Liver (tissue), 9 donors: ENCODE data around the gene DENND4A. TPM values are rescaled to one million over a fixed set of nuclear protein-coding genes. Genes with fewer than 3 reads are reported as not detected.

ENCODE experiments used
- DNase-seq: peaks from one replicate; pipeline ENCODE4 v3.0.0-alpha.2; 2017; ENCODE audit warnings: low spot score
- H3K27ac ChIP-seq, 2 donors: one replicate each; pipeline ENCODE4 v1.7.0; 2013; ENCODE audit warnings: inconsistent platforms in 2 of 2, low read length in 2 of 2, control low read depth in 1 of 2, low read depth in 1 of 2, mild to moderate bottlenecking in 1 of 2
- H3K27me3 ChIP-seq, 4 donors: one replicate each; pipeline versions ENCODE4 v1.6.1 to v1.7.0; 2013; ENCODE audit warnings: low read length in 3 of 4, inconsistent platforms in 1 of 4, mild to moderate bottlenecking in 1 of 4, moderate library complexity in 1 of 4; ENCODE audit not compliant: control insufficient read depth in 4 of 4, insufficient read depth in 4 of 4
- H3K36me3 ChIP-seq, 4 donors: one replicate each; pipeline versions ENCODE4 v1.6.1 to v1.7.0; 2013; ENCODE audit warnings: low read length in 3 of 4, mild to moderate bottlenecking in 3 of 4, low read depth in 1 of 4, moderate library complexity in 1 of 4; ENCODE audit not compliant: control insufficient read depth in 4 of 4, insufficient read depth in 3 of 4
- H3K4me1 ChIP-seq, 4 donors: one replicate each; pipeline versions ENCODE4 v1.6.1 to v1.7.0; 2013; ENCODE audit warnings: low read length in 3 of 4, mild to moderate bottlenecking in 3 of 4, moderate library complexity in 1 of 4; ENCODE audit not compliant: control insufficient read depth in 4 of 4, insufficient read depth in 4 of 4
- H3K4me3 ChIP-seq, 3 donors: one replicate each; pipeline versions ENCODE4 v1.6.1 to v1.7.0; 2013; ENCODE audit warnings: low read length in 3 of 3, control low read depth in 1 of 3, low read depth in 1 of 3, mild to moderate bottlenecking in 1 of 3
- H3K9ac ChIP-seq, 2 donors: one replicate each; pipeline ENCODE4 v1.7.0; 2013; ENCODE audit warnings: low read length in 2 of 2, mild to moderate bottlenecking in 2 of 2, moderate library complexity in 2 of 2, control low read depth in 1 of 2, low read depth in 1 of 2
- H3K9me3 ChIP-seq, 4 donors: one replicate each; pipeline versions ENCODE4 v1.6.1 to v1.7.0; 2013; ENCODE audit warnings: low read length in 3 of 4; ENCODE audit not compliant: control insufficient read depth in 4 of 4
- EGR1 ChIP-seq, 2 donors: IDR thresholded peaks; 2 replicates each; pipeline ENCODE4 v1.6.1; 2016 to 2018; ENCODE audit warnings: antibody characterized with exemption in 2 of 2, low read depth in 2 of 2
- FOXA2 ChIP-seq: IDR thresholded peaks from 2 replicates; pipeline ENCODE4 v1.6.1; 2016; ENCODE audit warnings: antibody characterized with exemption
- GABPA ChIP-seq, 2 donors: IDR thresholded peaks in 1 of 2; conservative IDR thresholded peaks in 1 of 2; 2 replicates each; pipeline ENCODE4 v1.6.1; 2016; ENCODE audit warnings: antibody characterized with exemption in 2 of 2, mild to moderate bottlenecking in 1 of 2, moderate library complexity in 1 of 2
- HNF4A ChIP-seq, 2 donors: conservative IDR thresholded peaks; 2 replicates each; pipeline ENCODE4 v1.6.1; 2016; ENCODE audit warnings: antibody characterized with exemption in 2 of 2, mild to moderate bottlenecking in 2 of 2
- HNF4G ChIP-seq: IDR thresholded peaks from 2 replicates; pipeline ENCODE4 v1.6.1; 2016; ENCODE audit warnings: antibody characterized with exemption
- JUND ChIP-seq, 2 donors: IDR thresholded peaks; 2 replicates each; pipeline ENCODE4 v1.6.1; 2016; ENCODE audit warnings: antibody characterized with exemption in 2 of 2
- NR2F2 ChIP-seq: IDR thresholded peaks from 2 replicates; pipeline ENCODE4 v1.6.1; 2016; ENCODE audit warnings: antibody characterized with exemption
- RAD21 ChIP-seq, 2 donors: IDR thresholded peaks; 2 replicates each; pipeline ENCODE4 v1.6.1; 2016; ENCODE audit warnings: antibody characterized with exemption in 2 of 2, mild to moderate bottlenecking in 2 of 2
- SP1 ChIP-seq: IDR thresholded peaks from 2 replicates; pipeline ENCODE4 v1.6.1; 2018; ENCODE audit warnings: antibody characterized with exemption, mild to moderate bottlenecking
- TAF1 ChIP-seq: conservative IDR thresholded peaks from 2 replicates; pipeline ENCODE4 v1.6.1; 2016; ENCODE audit warnings: antibody characterized with exemption, mild to moderate bottlenecking
- YY1 ChIP-seq: IDR thresholded peaks from 2 replicates; pipeline ENCODE4 v1.6.1; 2016; ENCODE audit warnings: antibody characterized with exemption, mild to moderate bottlenecking
- WGBS: extraction: QIAGEN DNeasy Blood & Tissue Kit; methylation state at CpG from one replicate; pipeline ENCODE4 v1.1.7; 2013; 5-methylcytosine and 5-hydroxymethylcytosine counted together
- polyA plus RNA-seq, 2 donors: library from polyadenylated mRNA; stranded (reverse) in 1 of 2; unstranded in 1 of 2; fragments of 200-250 nt in 1 of 2; fragments of >200 nt in 1 of 2; fragmentation: Nextera tagmentation in 1 of 2; extraction: Ambion mirVana in 1 of 2; gene quantifications; one replicate each; pipeline versions ENCODE4 v1.2.1 to v1.2.3, GENCODE V29; 2013 to 2015
- total RNA-seq, 2 donors: library from RNA; depleted of rRNA; stranded (reverse); fragments of >200 nt; gene quantifications; one replicate each; pipeline ENCODE4 v1.2.3, GENCODE V29; 2014
- TF ChIP-seq, protein P1 (sequence below): IDR thresholded peaks from 2 replicates; pipeline ENCODE4 v1.6.1; 2016; ENCODE audit warnings: antibody characterized with exemption
- TF ChIP-seq, protein P2 (sequence below): fragments of 150-350 bp; IDR thresholded peaks from 2 replicates; pipeline ENCODE4 v1.5.1; 2017; ENCODE audit warnings: improper control_type of control experiment, low read depth, low read length; ENCODE audit not compliant: missing input control
- TF ChIP-seq, protein P3 (sequence below): IDR thresholded peaks from 2 replicates; pipeline ENCODE4 v1.6.1; 2016; ENCODE audit warnings: antibody characterized with exemption
- TF ChIP-seq, protein P4 (sequence below): IDR thresholded peaks from 2 replicates; pipeline ENCODE4 v1.6.1; 2016; ENCODE audit warnings: antibody characterized with exemption
- TF ChIP-seq, protein P5 (sequence below): IDR thresholded peaks from 2 replicates; pipeline ENCODE4 v1.6.1; 2016; ENCODE audit warnings: antibody characterized with exemption, mild to moderate bottlenecking
- donor health status: healthy.
- donor health status: healthy.
- donor health status: healthy.
- donor health status: healthy.
- donor health status: healthy.

The DENND4A gene
- total and polyA plus RNA-seq, 4 donors: 5.2 to 75.5 (median 23.9) TPM

GRCh38 chr15:65660927-65661326 is 131.2 kb downstream of the DENND4A start:
- H3K4me3 ChIP-seq: no peak overlapping the region
- WGBS: 95% methylated on average over 2 of the region's 2 CpGs
- H3K4me1 ChIP-seq: no peaks in the 10 kb centered on the region
- peaks cover 5 to 50% (median 40%) of the 10 kb centered on the region in 4 donors for H3K36me3 ChIP-seq
- no peak for TF ChIP-seq GABPA (IDR thresholded peaks at IDR 0.05 in 1 of 2, conservative IDR thresholded peaks at IDR 0.05 in 1 of 2)
- TF ChIP-seq, protein P1, sequence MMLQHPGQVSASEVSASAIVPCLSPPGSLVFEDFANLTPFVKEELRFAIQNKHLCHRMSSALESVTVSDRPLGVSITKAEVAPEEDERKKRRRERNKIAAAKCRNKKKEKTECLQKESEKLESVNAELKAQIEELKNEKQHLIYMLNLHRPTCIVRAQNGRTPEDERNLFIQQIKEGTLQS: no peak
- no peak for TF ChIP-seq HNF4G
- TF ChIP-seq, protein P2, sequence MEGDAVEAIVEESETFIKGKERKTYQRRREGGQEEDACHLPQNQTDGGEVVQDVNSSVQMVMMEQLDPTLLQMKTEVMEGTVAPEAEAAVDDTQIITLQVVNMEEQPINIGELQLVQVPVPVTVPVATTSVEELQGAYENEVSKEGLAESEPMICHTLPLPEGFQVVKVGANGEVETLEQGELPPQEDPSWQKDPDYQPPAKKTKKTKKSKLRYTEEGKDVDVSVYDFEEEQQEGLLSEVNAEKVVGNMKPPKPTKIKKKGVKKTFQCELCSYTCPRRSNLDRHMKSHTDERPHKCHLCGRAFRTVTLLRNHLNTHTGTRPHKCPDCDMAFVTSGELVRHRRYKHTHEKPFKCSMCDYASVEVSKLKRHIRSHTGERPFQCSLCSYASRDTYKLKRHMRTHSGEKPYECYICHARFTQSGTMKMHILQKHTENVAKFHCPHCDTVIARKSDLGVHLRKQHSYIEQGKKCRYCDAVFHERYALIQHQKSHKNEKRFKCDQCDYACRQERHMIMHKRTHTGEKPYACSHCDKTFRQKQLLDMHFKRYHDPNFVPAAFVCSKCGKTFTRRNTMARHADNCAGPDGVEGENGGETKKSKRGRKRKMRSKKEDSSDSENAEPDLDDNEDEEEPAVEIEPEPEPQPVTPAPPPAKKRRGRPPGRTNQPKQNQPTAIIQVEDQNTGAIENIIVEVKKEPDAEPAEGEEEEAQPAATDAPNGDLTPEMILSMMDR: no peak
- no peak for TF ChIP-seq FOXA2
- no peak for TF ChIP-seq RAD21 (IDR thresholded peaks at IDR 0.05)
- TF ChIP-seq NR2F2: no peak
- TF ChIP-seq, protein P3, sequence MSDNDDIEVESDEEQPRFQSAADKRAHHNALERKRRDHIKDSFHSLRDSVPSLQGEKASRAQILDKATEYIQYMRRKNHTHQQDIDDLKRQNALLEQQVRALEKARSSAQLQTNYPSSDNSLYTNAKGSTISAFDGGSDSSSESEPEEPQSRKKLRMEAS: no peak
- TF ChIP-seq JUND (IDR thresholded peaks at IDR 0.05): no peak
- no peak for TF ChIP-seq EGR1 (IDR thresholded peaks at IDR 0.05; ENCODE audit: low read depth in 2 of 2)
- no peak for TF ChIP-seq SP1
- no peak for TF ChIP-seq YY1
- no peak for TF ChIP-seq HNF4A (conservative IDR thresholded peaks at IDR 0.05)
- TF ChIP-seq, protein P4, sequence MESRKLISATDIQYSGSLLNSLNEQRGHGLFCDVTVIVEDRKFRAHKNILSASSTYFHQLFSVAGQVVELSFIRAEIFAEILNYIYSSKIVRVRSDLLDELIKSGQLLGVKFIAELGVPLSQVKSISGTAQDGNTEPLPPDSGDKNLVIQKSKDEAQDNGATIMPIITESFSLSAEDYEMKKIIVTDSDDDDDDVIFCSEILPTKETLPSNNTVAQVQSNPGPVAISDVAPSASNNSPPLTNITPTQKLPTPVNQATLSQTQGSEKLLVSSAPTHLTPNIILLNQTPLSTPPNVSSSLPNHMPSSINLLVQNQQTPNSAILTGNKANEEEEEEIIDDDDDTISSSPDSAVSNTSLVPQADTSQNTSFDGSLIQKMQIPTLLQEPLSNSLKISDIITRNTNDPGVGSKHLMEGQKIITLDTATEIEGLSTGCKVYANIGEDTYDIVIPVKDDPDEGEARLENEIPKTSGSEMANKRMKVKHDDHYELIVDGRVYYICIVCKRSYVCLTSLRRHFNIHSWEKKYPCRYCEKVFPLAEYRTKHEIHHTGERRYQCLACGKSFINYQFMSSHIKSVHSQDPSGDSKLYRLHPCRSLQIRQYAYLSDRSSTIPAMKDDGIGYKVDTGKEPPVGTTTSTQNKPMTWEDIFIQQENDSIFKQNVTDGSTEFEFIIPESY: no peak
- TF ChIP-seq, protein P5, sequence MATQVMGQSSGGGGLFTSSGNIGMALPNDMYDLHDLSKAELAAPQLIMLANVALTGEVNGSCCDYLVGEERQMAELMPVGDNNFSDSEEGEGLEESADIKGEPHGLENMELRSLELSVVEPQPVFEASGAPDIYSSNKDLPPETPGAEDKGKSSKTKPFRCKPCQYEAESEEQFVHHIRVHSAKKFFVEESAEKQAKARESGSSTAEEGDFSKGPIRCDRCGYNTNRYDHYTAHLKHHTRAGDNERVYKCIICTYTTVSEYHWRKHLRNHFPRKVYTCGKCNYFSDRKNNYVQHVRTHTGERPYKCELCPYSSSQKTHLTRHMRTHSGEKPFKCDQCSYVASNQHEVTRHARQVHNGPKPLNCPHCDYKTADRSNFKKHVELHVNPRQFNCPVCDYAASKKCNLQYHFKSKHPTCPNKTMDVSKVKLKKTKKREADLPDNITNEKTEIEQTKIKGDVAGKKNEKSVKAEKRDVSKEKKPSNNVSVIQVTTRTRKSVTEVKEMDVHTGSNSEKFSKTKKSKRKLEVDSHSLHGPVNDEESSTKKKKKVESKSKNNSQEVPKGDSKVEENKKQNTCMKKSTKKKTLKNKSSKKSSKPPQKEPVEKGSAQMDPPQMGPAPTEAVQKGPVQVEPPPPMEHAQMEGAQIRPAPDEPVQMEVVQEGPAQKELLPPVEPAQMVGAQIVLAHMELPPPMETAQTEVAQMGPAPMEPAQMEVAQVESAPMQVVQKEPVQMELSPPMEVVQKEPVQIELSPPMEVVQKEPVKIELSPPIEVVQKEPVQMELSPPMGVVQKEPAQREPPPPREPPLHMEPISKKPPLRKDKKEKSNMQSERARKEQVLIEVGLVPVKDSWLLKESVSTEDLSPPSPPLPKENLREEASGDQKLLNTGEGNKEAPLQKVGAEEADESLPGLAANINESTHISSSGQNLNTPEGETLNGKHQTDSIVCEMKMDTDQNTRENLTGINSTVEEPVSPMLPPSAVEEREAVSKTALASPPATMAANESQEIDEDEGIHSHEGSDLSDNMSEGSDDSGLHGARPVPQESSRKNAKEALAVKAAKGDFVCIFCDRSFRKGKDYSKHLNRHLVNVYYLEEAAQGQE: no peak
- no peak for TF ChIP-seq TAF1
- DNase-seq: no peak
- H3K9me3 ChIP-seq: no peaks in the 10 kb centered on the region
- no peak overlapping the region for H3K27ac ChIP-seq
- H3K27me3 ChIP-seq: no peaks in the 10 kb centered on the region
- H3K9ac ChIP-seq: no peak overlapping the region

GRCh38 chr15:65659502-65660052 is 132.5 kb downstream of the DENND4A start:
- Histone ChIP-seq H3K27ac (no peak overlapping the region), H3K9me3 (no peaks in the 10 kb centered on the region), H3K4me3 (no peak overlapping the region), H3K36me3 (peaks cover 7 to 44% (median 37%) of the 10 kb centered on the region in 4 donors), H3K4me1 (no peaks in the 10 kb centered on the region), H3K9ac (no peak overlapping the region), H3K27me3 (no peaks in the 10 kb centered on the region)
- 88% methylated on average over 4 of the region's 4 CpGs for WGBS
- DNase-seq: no peak
- TF ChIP-seq HNF4A (conservative IDR thresholded peaks at IDR 0.05): no peak
- TF ChIP-seq FOXA2: no peak
- TF ChIP-seq SP1: no peak
- TF ChIP-seq, protein P1: no peak
